ENCODE results near the gene ANKMY1. TPM values are rescaled to one million over a fixed set of nuclear protein-coding genes. Genes with fewer than 3 reads are reported as not detected.
A peak's percentile ranks its signal among the peaks of the same experiment; 100 is the strongest.

The ANKMY1 gene
- total and polyA plus RNA-seq, 8 donors = 3.1 to 79.4 (median 9.7) TPM

GRCh38 chr2:240558236-240558761 lies 511 bp upstream of the ANKMY1 start:
- TF ChIP-seq POLR2A (IDR thresholded peaks at IDR 0.05) (no peak), POLR2AphosphoS5 (IDR thresholded peaks at IDR 0.05) (no peak), EP300 (IDR thresholded peaks at IDR 0.05) (no peak), CTCF (IDR thresholded peaks at IDR 0.05) (no peak)
- Histone ChIP-seq H3K4me3 (peak overlapping the region; percentile 44 to 62 (median 50)), H3K4me1 (peaks cover 41 to 56% (median 51%) of the 10 kb centered on the region in 4 donors), H3K27ac (no peak overlapping the region), H3K9me3 (no peaks in the 10 kb centered on the region), H3K27me3 (peaks cover 0 to 9% (median 4%) of the 10 kb centered on the region in 3 donors), H3K36me3 (peaks cover 0 to 13% (median 7%) of the 10 kb centered on the region in 4 donors)
- WGBS, 5 donors = 78 to 81% (median 80%) methylated on average over 18 of the region's 18 CpGs
- intact Hi-C loops (cut with DNase I; ENCODE audit: low total_unique reads) = no loop called here
- peak in 1 of 2 donors; percentile 11 for DNase-seq

GRCh38 chr2:240557101-240557751 lies 562 bp downstream of the ANKMY1 start:
- Histone ChIP-seq H3K36me3 (peaks cover 0 to 22% (median 16%) of the 10 kb centered on the region in 4 donors), H3K4me3 (peak overlapping the region; percentile 44 to 62 (median 50)), H3K4me1 (peaks cover 41 to 47% (median 44%) of the 10 kb centered on the region in 4 donors), H3K27ac (no peak overlapping the region), H3K9me3 (no peaks in the 10 kb centered on the region), H3K27me3 (peaks cover 0 to 9% (median 4%) of the 10 kb centered on the region in 3 donors)
- TF ChIP-seq EP300 (IDR thresholded peaks at IDR 0.05) (no peak), CTCF (IDR thresholded peaks at IDR 0.05) (no peak), POLR2AphosphoS5 (IDR thresholded peaks at IDR 0.05) (no peak)
- no peak for DNase-seq
- 29 to 56% (median 35%) methylated on average over 20 to 51 of the region's 51 CpGs for WGBS, 5 donors
- intact Hi-C loops (cut with DNase I; ENCODE audit: low total_unique reads) = no loop called here

- Histone ChIP-seq H3K27me3 (peaks cover 0 to 9% (median 4%) of the 10 kb centered on the region in 3 donors), H3K36me3 (peaks cover 0 to 27% (median 22%) of the 10 kb centered on the region in 4 donors), H3K27ac (no peak overlapping the region), H3K9me3 (no peaks in the 10 kb centered on the region), H3K4me3 (peak overlapping the region in 1 of 4 donors; percentile 62), H3K4me1 (peaks cover 35 to 41% (median 38%) of the 10 kb centered on the region in 4 donors)
- TF ChIP-seq CTCF (IDR thresholded peaks at IDR 0.05) = peak in 2 of 7 experiments; percentile 25 to 37
- TF ChIP-seq EP300 (IDR thresholded peaks at IDR 0.05) = no peak
- TF ChIP-seq POLR2A (IDR thresholded peaks at IDR 0.05) = no peak
- no peak for TF ChIP-seq POLR2AphosphoS5 (IDR thresholded peaks at IDR 0.05)
- peak; percentile 53 to 78 for DNase-seq
- intact Hi-C loops (cut with DNase I; ENCODE audit: low total_unique reads) = no loop called here
- 57 to 68% (median 63%) methylated on average over 9 of the region's 9 CpGs for WGBS, 5 donors
Observed at GRCh38 chr2:240556553-240557100, 1.2 kb downstream of the ANKMY1 start.

GRCh38 chr2:240555541-240556250 lies 2.1 kb downstream of the ANKMY1 start:
- Histone ChIP-seq H3K9me3 (no peaks in the 10 kb centered on the region), H3K27ac (no peak overlapping the region), H3K4me1 (peaks cover 30 to 36% (median 35%) of the 10 kb centered on the region in 4 donors), H3K4me3 (no peak overlapping the region), H3K27me3 (peaks cover 0 to 9% (median 4%) of the 10 kb centered on the region in 3 donors), H3K36me3 (peaks cover 0 to 36% (median 29%) of the 10 kb centered on the region in 4 donors)
- DNase-seq = no peak
- no peak for TF ChIP-seq POLR2AphosphoS5 (IDR thresholded peaks at IDR 0.05)
- no peak for TF ChIP-seq EP300 (IDR thresholded peaks at IDR 0.05)
- no peak for TF ChIP-seq POLR2A (IDR thresholded peaks at IDR 0.05)
- no peak for TF ChIP-seq CTCF (IDR thresholded peaks at IDR 0.05)
- 94 to 97% (median 96%) methylated on average over 9 to 16 of the region's 16 CpGs for WGBS, 5 donors
- intact Hi-C loops (cut with DNase I; ENCODE audit: low total_unique reads) = no loop called here

All from stomach (tissue), 9 donors.